ENCODE measurements around the gene TFDP3.
A peak's percentile ranks its signal among the peaks of the same experiment; 100 is the strongest.

The TFDP3 gene

GRCh38 chrX:133189195-133189594 is 29.0 kb downstream of the TFDP3 start:
- TF ChIP-seq TCF12 (IDR thresholded peaks at IDR 0.05; ENCODE audit: low read depth) (no peak), USF1 (IDR thresholded peaks at IDR 0.05) (no peak), FOXM1 (IDR thresholded peaks at IDR 0.05; ENCODE audit: borderline replicate concordance, low read depth) (no peak), TAF1 (IDR thresholded peaks at IDR 0.05; ENCODE audit: low read depth) (no peak), EGR1 (IDR thresholded peaks at IDR 0.05) (no peak), TEAD4 (IDR thresholded peaks at IDR 0.05) (no peak), CEBPB (IDR thresholded peaks at IDR 0.05) (no peak), YY1 (IDR thresholded peaks at IDR 0.05; ENCODE audit: low read depth) (no peak), ZBTB7A (IDR thresholded peaks at IDR 0.05; ENCODE audit: low read depth) (no peak), CREB1 (IDR thresholded peaks at IDR 0.05; ENCODE audit: low read depth) (no peak), NFIC (IDR thresholded peaks at IDR 0.05) (no peak), EP300 (IDR thresholded peaks at IDR 0.05; ENCODE audit: borderline replicate concordance) (no peak), RAD21 (IDR thresholded peaks at IDR 0.05; ENCODE audit: low read depth) (no peak)
- TF ChIP-seq, protein P1, sequence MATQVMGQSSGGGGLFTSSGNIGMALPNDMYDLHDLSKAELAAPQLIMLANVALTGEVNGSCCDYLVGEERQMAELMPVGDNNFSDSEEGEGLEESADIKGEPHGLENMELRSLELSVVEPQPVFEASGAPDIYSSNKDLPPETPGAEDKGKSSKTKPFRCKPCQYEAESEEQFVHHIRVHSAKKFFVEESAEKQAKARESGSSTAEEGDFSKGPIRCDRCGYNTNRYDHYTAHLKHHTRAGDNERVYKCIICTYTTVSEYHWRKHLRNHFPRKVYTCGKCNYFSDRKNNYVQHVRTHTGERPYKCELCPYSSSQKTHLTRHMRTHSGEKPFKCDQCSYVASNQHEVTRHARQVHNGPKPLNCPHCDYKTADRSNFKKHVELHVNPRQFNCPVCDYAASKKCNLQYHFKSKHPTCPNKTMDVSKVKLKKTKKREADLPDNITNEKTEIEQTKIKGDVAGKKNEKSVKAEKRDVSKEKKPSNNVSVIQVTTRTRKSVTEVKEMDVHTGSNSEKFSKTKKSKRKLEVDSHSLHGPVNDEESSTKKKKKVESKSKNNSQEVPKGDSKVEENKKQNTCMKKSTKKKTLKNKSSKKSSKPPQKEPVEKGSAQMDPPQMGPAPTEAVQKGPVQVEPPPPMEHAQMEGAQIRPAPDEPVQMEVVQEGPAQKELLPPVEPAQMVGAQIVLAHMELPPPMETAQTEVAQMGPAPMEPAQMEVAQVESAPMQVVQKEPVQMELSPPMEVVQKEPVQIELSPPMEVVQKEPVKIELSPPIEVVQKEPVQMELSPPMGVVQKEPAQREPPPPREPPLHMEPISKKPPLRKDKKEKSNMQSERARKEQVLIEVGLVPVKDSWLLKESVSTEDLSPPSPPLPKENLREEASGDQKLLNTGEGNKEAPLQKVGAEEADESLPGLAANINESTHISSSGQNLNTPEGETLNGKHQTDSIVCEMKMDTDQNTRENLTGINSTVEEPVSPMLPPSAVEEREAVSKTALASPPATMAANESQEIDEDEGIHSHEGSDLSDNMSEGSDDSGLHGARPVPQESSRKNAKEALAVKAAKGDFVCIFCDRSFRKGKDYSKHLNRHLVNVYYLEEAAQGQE (IDR thresholded peaks at IDR 0.05; ENCODE audit: low read depth): no peak
- TF ChIP-seq, protein P2, sequence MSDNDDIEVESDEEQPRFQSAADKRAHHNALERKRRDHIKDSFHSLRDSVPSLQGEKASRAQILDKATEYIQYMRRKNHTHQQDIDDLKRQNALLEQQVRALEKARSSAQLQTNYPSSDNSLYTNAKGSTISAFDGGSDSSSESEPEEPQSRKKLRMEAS (IDR thresholded peaks at IDR 0.05): no peak

DNA sequence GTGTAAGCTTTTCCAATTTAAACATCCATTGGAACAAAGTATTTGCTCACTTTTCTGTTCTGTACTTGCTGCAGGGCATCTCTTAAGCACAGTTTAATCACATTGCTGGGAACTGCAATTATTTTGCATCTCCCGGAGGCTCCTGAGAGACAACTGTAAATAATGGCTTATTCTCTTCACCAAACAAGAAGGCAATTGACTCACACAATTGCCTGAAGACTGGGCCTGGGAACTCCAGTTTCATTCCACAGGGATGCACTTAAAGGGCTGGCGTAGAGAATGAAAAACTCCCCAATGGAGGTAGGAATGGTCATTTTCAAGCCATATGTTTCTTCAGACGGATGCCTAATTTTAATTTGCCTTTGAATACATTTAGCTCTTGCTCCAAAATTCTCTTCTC is 29.5 kb downstream of the TFDP3 start:
- no peak for TF ChIP-seq TAF1 (IDR thresholded peaks at IDR 0.05; ENCODE audit: low read depth)
- no peak for TF ChIP-seq TCF12 (IDR thresholded peaks at IDR 0.05; ENCODE audit: low read depth)
- no peak for TF ChIP-seq ZBTB7A (IDR thresholded peaks at IDR 0.05; ENCODE audit: low read depth)
- TF ChIP-seq, protein P1 (IDR thresholded peaks at IDR 0.05; ENCODE audit: low read depth): no peak
- TF ChIP-seq TEAD4 (IDR thresholded peaks at IDR 0.05): no peak
- TF ChIP-seq EGR1 (IDR thresholded peaks at IDR 0.05): no peak
- TF ChIP-seq, protein P2 (IDR thresholded peaks at IDR 0.05): no peak
- no peak for TF ChIP-seq FOXM1 (IDR thresholded peaks at IDR 0.05; ENCODE audit: borderline replicate concordance, low read depth)
- TF ChIP-seq CREB1 (IDR thresholded peaks at IDR 0.05; ENCODE audit: low read depth): no peak
- no peak for TF ChIP-seq NFIC (IDR thresholded peaks at IDR 0.05)
- no peak for TF ChIP-seq EP300 (IDR thresholded peaks at IDR 0.05; ENCODE audit: borderline replicate concordance)
- TF ChIP-seq USF1 (IDR thresholded peaks at IDR 0.05): no peak

- TF ChIP-seq YY1 (IDR thresholded peaks at IDR 0.05; ENCODE audit: low read depth) (no peak), NFIC (IDR thresholded peaks at IDR 0.05) (peak; percentile 53; the same call in 1 of the 2 replicates), CREB1 (IDR thresholded peaks at IDR 0.05; ENCODE audit: low read depth) (no peak), EGR1 (IDR thresholded peaks at IDR 0.05) (no peak), USF1 (IDR thresholded peaks at IDR 0.05) (no peak), ZBTB7A (IDR thresholded peaks at IDR 0.05; ENCODE audit: low read depth) (no peak)
These were observed 32.2 kb downstream of the TFDP3 start for GRCh38 chrX:133185938-133186337.

GRCh38 chrX:133185119-133185518 is 33.0 kb downstream of the TFDP3 start:
- TF ChIP-seq EP300 (IDR thresholded peaks at IDR 0.05; ENCODE audit: borderline replicate concordance): no peak
- no peak for TF ChIP-seq USF1 (IDR thresholded peaks at IDR 0.05)
- TF ChIP-seq, protein P1 (IDR thresholded peaks at IDR 0.05; ENCODE audit: low read depth): no peak
- TF ChIP-seq CEBPB (IDR thresholded peaks at IDR 0.05): no peak
- no peak for TF ChIP-seq TCF12 (IDR thresholded peaks at IDR 0.05; ENCODE audit: low read depth)
- no peak for TF ChIP-seq RAD21 (IDR thresholded peaks at IDR 0.05; ENCODE audit: low read depth)
- no peak for TF ChIP-seq ZBTB7A (IDR thresholded peaks at IDR 0.05; ENCODE audit: low read depth)
- TF ChIP-seq TEAD4 (IDR thresholded peaks at IDR 0.05): no peak
- no peak for TF ChIP-seq CREB1 (IDR thresholded peaks at IDR 0.05; ENCODE audit: low read depth)
- TF ChIP-seq NFIC (IDR thresholded peaks at IDR 0.05): no peak
- TF ChIP-seq, protein P2 (IDR thresholded peaks at IDR 0.05): no peak
- no peak for TF ChIP-seq YY1 (IDR thresholded peaks at IDR 0.05; ENCODE audit: low read depth)
